Stimulated activated CD4-positive, alpha-beta T cell treated with anti-CD3 and anti-CD28 coated beads, Interleukin-15, amount 100 ng/mL, for 48 hours (primary cell): Measurements from ENCODE around the gene BORCS6.

Experiments
- DNase-seq, 2 donors: peaks; one replicate each; pipeline ENCODE4 v3.0.0-alpha.2; 2020; ENCODE audit warnings: low read depth in 2 of 2

Gene BORCS6

GRCh38 chr17:8210761-8211458, 20.9 kb upstream of the BORCS6 start:
- DNase-seq, result no peak

- peak; percentile 88 to 92 for DNase-seq
Observed at GRCh38 chr17:8209907-8210760, 20.2 kb upstream of the BORCS6 start, which contains the start of gene AURKB. Gene AURKB (minus strand): TSS chr17:8210575. CDS start chr17:8210224, 351 bp downstream.

- DNase-seq, result no peak
Observed at GRCh38 chr17:8206536-8206935, 16.6 kb upstream of the BORCS6 start.

GRCh38 chr17:8204761-8205555, 15.0 kb upstream of the BORCS6 start:
- DNase-seq, result no peak

GRCh38 chr17:8192070-8192815, 2.3 kb upstream of the BORCS6 start:
- peak in 1 of 2 donors; percentile 57 for DNase-seq

- DNase-seq, result no peak
Observed at GRCh38 chr17:8190506-8190905, 526 bp upstream of the BORCS6 start.

- no peak for DNase-seq
Observed at GRCh38 chr17:8189041-8189710, 804 bp downstream of the BORCS6 start.

GRCh38 chr17:8188263-8188839, 1.6 kb downstream of the BORCS6 start:
- DNase-seq, result no peak

- peak; percentile 86 to 90 for DNase-seq
Observed at GRCh38 chr17:8187517-8188262, 2.3 kb downstream of the BORCS6 start.

- DNase-seq, result peak; percentile 92 to 95
Observed at GRCh38 chr17:8186787-8187516, 3.0 kb downstream of the BORCS6 start.

GRCh38 chr17:8186446-8186786, 3.6 kb downstream of the BORCS6 start:
- DNase-seq, result no peak

- DNase-seq, result peak; percentile 82 to 87
Observed at GRCh38 chr17:8185582-8186445, 4.2 kb downstream of the BORCS6 start.

GRCh38 chr17:8176998-8177731, 12.8 kb downstream of the BORCS6 start:
- no peak for DNase-seq

- DNase-seq, result peak; percentile 74 to 78
Observed at GRCh38 chr17:8176197-8176940, 13.6 kb downstream of the BORCS6 start, which contains the start of gene TMEM107. Gene TMEM107 (minus strand): TSS chr17:8176380. CDS start chr17:8176286, 94 bp downstream.

GRCh38 chr17:8175795-8176196, 14.2 kb downstream of the BORCS6 start:
- DNase-seq, result no peak

GRCh38 chr17:8173871-8174322, 16.1 kb downstream of the BORCS6 start:
- no peak for DNase-seq
